T-cell (primary cell): ENCODE data around the gene MAP2K7. TPM values are rescaled to one million over a fixed set of nuclear protein-coding genes. Genes with fewer than 3 reads are reported as not detected.
"Not testable (repeated sequence)": the region's sequence is repeated elsewhere in the genome, so short reads cannot be mapped to it uniquely, and the experiment has no call there.

Experiments used
- ATAC-seq, 4 experiments: fragments of 200-7000 bp in 3 of 4; fragments of 150-1000 bp in 1 of 4; cut with Tn5 transposase; replicated peaks in 1 of 4; 1 replicate in 3 of 4; 2 replicates in 1 of 4; pipeline ENCODE4 v1.10.0; 2021; ENCODE audit warnings: moderate library complexity in 3 of 4, mild to moderate bottlenecking in 2 of 4, moderate number of reproducible peaks in 1 of 4
- CTCF ChIA-PET, 2 donors: fragments of 300-600 bp; sonication (Branson Sonifier 250); formaldehyde crosslinking; loops; one replicate each; lab custom pipeline; 2022; ENCODE audit warnings: antibody characterized with exemption in 2 of 2; lab: Charles Lee
- POLR2A ChIA-PET, 2 donors: fragments of 300-600 bp; sonication (Branson Sonifier 250); formaldehyde crosslinking; loops; one replicate each; lab custom pipeline; 2022; ENCODE audit warnings: antibody characterized with exemption in 2 of 2; lab: Charles Lee
- DNase-seq, 35 experiments: peaks; one replicate each; pipeline versions ENCODE4 v3.0.0 to v3.0.0-alpha.2; 2013 to 2023
- H3K27ac ChIP-seq: one replicate; pipeline ENCODE4 v1.5.1; 2013; ENCODE audit warnings: low read length
- H3K27me3 ChIP-seq, 2 experiments: replicated peaks in 1 of 2; 1 replicate in 1 of 2; 2 replicates in 1 of 2; pipeline versions ENCODE4 v1.6.1 to v1.7.0; 2013; ENCODE audit warnings: low read length in 1 of 2, mixed read lengths in 1 of 2; ENCODE audit not compliant: control insufficient read depth in 2 of 2, insufficient read depth in 2 of 2; ENCODE audit errors: extremely low read depth in 1 of 2
- H3K36me3 ChIP-seq, 2 donors: 1 replicate in 1 of 2; 2 replicates in 1 of 2; pipeline versions ENCODE4 v1.6.1 to v1.7.0; 2013; ENCODE audit warnings: low read length in 1 of 2; ENCODE audit not compliant: control insufficient read depth in 2 of 2, insufficient read depth in 1 of 2; ENCODE audit errors: extremely low read depth in 1 of 2
- H3K4me1 ChIP-seq, 2 experiments: 1 replicate in 1 of 2; 2 replicates in 1 of 2; pipeline versions ENCODE4 v1.6.1 to v1.7.0; 2013; ENCODE audit warnings: low read length in 2 of 2, mixed read lengths in 1 of 2; ENCODE audit not compliant: insufficient read depth in 2 of 2, control insufficient read depth in 1 of 2; ENCODE audit errors: extremely low read depth in 1 of 2
- H3K4me3 ChIP-seq, 2 donors: 1 replicate in 1 of 2; 2 replicates in 1 of 2; pipeline versions ENCODE4 v1.5.1 to v1.7.0; 2013; ENCODE audit warnings: mild to moderate bottlenecking in 2 of 2, low read length in 1 of 2, moderate library complexity in 1 of 2; ENCODE audit not compliant: control insufficient read depth in 1 of 2; ENCODE audit errors: extremely low read depth in 1 of 2
- H3K9me3 ChIP-seq: 2 replicates; pipeline ENCODE4 v1.7.0; 2013
- H3K27ac Mint-ChIP-seq, 2 donors: one replicate each; pipeline ENCODE4 v1.8.0; 2020 to 2021; ENCODE audit warnings: mild to moderate bottlenecking in 2 of 2, mixed read lengths in 2 of 2
- H3K27me3 Mint-ChIP-seq, 2 donors: one replicate each; pipeline ENCODE4 v1.8.0; 2021 to 2022; ENCODE audit warnings: mixed read lengths in 2 of 2
- H3K36me3 Mint-ChIP-seq: one replicate; pipeline ENCODE4 v1.8.0; 2021; ENCODE audit warnings: mixed read lengths
- H3K4me1 Mint-ChIP-seq, 3 donors: one replicate each; pipeline ENCODE4 v1.8.0; 2020 to 2022; ENCODE audit warnings: mixed read lengths in 3 of 3, mild to moderate bottlenecking in 1 of 3
- H3K4me3 Mint-ChIP-seq, 3 donors: one replicate each; pipeline ENCODE4 v1.8.0; 2020 to 2022; ENCODE audit warnings: mild to moderate bottlenecking in 3 of 3, mixed read lengths in 3 of 3, moderate library complexity in 3 of 3
- H3K9me3 Mint-ChIP-seq, 3 donors: one replicate each; pipeline ENCODE4 v1.8.0; 2020 to 2022; ENCODE audit warnings: mixed read lengths in 3 of 3
- WGBS: methylation state at CpG from one replicate; pipeline ENCODE4 v1.1.5; 2013; ENCODE audit warnings: missing lambda C conversion rate; ENCODE audit not compliant: insufficient coverage; 5-methylcytosine and 5-hydroxymethylcytosine counted together
- total RNA-seq, 35 experiments: library from RNA in 6 of 35; stranded (reverse) in 6 of 35; fragments of 120-200 nt in 1 of 35; gene quantifications; one replicate each; pipeline versions ENCODE4 v1.2.1 to v1.2.4 and lab custom pipeline; 2013 to 2026

The MAP2K7 gene
- total RNA-seq, 5 donors from 2014 or later (not counting 1 experiment from before 2014, with no cell fraction given): 68.1 to 93.1 (median 73.5) TPM

GRCh38 chr19:7916103-7916954 is 12.7 kb downstream of the MAP2K7 start:
- H3K4me1 Mint-ChIP-seq: peaks cover 23 to 35% (median 29%) of the 10 kb centered on the region in 3 donors
- no peak for ATAC-seq
- H3K27me3 Mint-ChIP-seq: peaks cover 10 to 38% of the 10 kb centered on the region in 2 donors
- H3K4me3 ChIP-seq: peak overlapping the region; percentile 31 to 55
- H3K36me3 Mint-ChIP-seq: peaks cover 14% of the 10 kb centered on the region
- H3K36me3 ChIP-seq: peaks cover 4 to 14% of the 10 kb centered on the region in 2 donors
- peak in 28 of 35 experiments; percentile 23 to 75 (median 46) for DNase-seq
- H3K27ac Mint-ChIP-seq: peak overlapping the region in 1 of 2 donors; percentile 11
- peaks cover 14 to 51% of the 10 kb centered on the region in 2 experiments for H3K4me1 ChIP-seq
- no peaks in the 10 kb centered on the region for H3K9me3 ChIP-seq
- CTCF ChIA-PET: no interaction called here
- POLR2A ChIA-PET: interaction anchor here in 1 of 2 donors (1.0 kb wide), 1 partner anchor 12 kb away, joined by 4 read pairs; the partner anchor contains the start of gene MAP2K7
- no peaks in the 10 kb centered on the region for H3K9me3 Mint-ChIP-seq
- H3K27me3 ChIP-seq: peaks cover 3 to 54% of the 10 kb centered on the region in 2 experiments
- under 1% methylated on average over 104 of the region's 104 CpGs for whole genome bisulfite sequencing
- peak overlapping the region; percentile 34 to 72 (median 51) for H3K4me3 Mint-ChIP-seq
- no peak overlapping the region for H3K27ac ChIP-seq

DNA sequence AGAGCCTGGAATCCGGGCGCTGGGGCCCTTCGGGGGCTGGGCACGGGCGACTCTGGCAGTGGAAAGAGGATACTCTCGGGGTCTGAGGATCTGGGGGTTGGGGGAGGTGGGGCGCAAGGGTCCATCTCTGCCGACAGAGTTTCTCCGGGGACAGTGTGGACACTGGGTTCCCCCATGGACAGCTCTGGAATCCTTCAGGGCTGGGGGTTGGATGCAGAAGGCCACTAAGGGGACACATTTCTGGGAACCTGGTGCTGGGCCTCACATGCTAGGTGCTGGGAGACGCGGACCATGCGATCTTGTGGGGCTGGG is 13.2 kb downstream of the MAP2K7 start:
- H3K4me1 ChIP-seq: peaks cover 17 to 57% of the 10 kb centered on the region in 2 experiments
- peaks cover 8 to 10% of the 10 kb centered on the region in 2 donors for H3K36me3 ChIP-seq
- DNase-seq (no peak), ATAC-seq (no peak)
- POLR2A ChIA-PET: no interaction called here
- Mint-ChIP-seq H3K27ac (no peak overlapping the region), H3K36me3 (peaks cover 10% of the 10 kb centered on the region), H3K27me3 (peaks cover 10 to 38% of the 10 kb centered on the region in 2 donors), H3K4me3 (peak overlapping the region; percentile 69 to 76 (median 72)), H3K4me1 (peaks cover 25 to 41% (median 34%) of the 10 kb centered on the region in 3 donors), H3K9me3 (no peaks in the 10 kb centered on the region)
- 6% methylated on average over 12 of the region's 12 CpGs for WGBS
- peak overlapping the region; percentile 27 to 55 for H3K4me3 ChIP-seq
- H3K27me3 ChIP-seq: peaks cover 3 to 54% of the 10 kb centered on the region in 2 experiments
- H3K9me3 ChIP-seq: no peaks in the 10 kb centered on the region
- H3K27ac ChIP-seq: no peak overlapping the region
- CTCF ChIA-PET: no interaction called here

DNA sequence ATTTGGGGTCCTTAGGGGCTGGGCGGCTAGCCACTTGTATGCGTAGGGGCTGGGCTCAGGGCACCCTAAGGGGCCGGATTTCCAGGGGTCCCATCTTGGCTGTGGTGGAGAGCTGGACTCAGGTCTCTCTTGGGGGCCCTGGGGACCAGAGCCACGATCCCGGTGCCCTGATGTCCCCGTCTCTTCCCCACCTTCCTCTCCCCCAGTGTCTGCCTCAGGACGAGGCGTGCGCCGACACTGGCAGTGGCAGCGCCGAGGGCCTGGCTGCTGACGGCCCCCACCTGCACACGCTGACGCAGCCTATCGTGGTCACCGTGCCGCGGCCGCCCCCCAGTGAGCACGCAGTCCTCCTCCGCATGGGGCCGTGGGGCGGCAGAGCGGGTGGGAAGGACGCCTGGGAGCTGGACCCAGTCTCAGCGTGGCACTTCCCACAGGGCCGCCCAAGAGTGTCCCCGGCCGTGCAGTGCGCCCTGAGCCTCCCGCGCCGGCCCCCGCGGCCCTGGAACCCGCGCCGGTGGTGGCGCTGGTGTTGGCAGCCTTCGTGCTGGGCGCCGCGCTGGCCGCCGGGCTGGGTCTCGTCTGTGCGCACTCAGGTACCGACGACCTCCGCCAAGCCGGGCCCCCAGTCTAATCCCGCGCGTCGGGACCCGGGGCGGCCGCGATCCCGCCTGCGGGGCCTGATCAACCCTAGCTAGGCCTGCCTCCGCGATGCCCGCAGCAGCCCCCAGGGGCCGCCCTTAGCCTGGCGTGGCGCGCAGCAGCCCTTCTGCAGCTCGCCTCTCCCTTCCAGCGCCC is 13.8 kb downstream of the MAP2K7 start:
- ChIA-PET CTCF (interaction anchor here in 1 of 2 donors (0.6 to 1.1 kb wide), 3 partner anchors 11 to 84 kb away, joined by 3 to 6 read pairs (median 3); partner anchors contain the start of gene MAP2K7), POLR2A (no interaction called here)
- Mint-ChIP-seq H3K9me3 (no peaks in the 10 kb centered on the region), H3K4me1 (peaks cover 29 to 46% (median 35%) of the 10 kb centered on the region in 3 donors), H3K27ac (no peak overlapping the region), H3K27me3 (peaks cover 10 to 38% of the 10 kb centered on the region in 2 donors), H3K4me3 (peak overlapping the region; percentile 69 to 76 (median 72)), H3K36me3 (peaks cover 7% of the 10 kb centered on the region)
- H3K9me3 ChIP-seq: no peaks in the 10 kb centered on the region
- ATAC-seq (peak; percentile 8 to 19 (median 15)), DNase-seq (peak in 27 of 35 experiments; percentile 25 to 75 (median 45))
- peaks cover 6 to 11% of the 10 kb centered on the region in 2 donors for H3K36me3 ChIP-seq
- H3K27ac ChIP-seq: no peak overlapping the region
- peaks cover 17 to 62% of the 10 kb centered on the region in 2 experiments for H3K4me1 ChIP-seq
- H3K4me3 ChIP-seq: peak overlapping the region; percentile 27 to 55
- peaks cover 3 to 54% of the 10 kb centered on the region in 2 experiments for H3K27me3 ChIP-seq
- WGBS: 1% methylated on average over 69 of the region's 71 CpGs

DNA sequence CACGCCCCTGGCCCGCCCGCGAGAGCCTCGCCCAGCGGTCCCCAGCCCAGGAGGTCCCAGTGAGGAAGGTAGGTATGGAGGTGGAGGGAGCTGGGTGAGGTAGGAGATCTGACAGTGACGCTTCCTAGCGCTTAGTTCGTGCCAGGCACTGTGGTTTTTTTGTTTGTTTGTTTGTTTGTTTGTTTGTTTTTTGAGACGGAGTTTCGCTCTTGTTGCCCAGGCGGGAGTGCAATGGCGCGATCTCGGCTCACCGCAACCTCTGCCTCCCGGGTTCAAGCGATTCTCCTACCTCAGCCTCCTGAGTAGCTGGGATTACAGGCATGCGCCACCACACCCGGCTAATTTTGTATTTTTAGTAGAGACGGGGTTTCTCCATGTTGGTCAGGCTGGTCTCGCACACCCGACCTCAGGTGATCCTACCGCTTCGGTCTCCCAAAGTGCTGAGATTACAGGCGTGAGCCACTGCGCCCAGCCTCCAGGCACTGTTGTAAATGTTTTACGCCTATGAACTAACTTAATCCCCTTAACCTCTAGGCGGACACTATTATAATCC is 14.5 kb downstream of the MAP2K7 start:
- Histone ChIP-seq H3K4me3 (peak overlapping the region in 1 of 2 donors; percentile 55), H3K4me1 (peaks cover 17 to 64% of the 10 kb centered on the region in 2 experiments), H3K27me3 (peaks cover 3 to 54% of the 10 kb centered on the region in 2 experiments), H3K36me3 (peaks cover 6 to 13% of the 10 kb centered on the region in 2 donors)
- Mint-ChIP-seq H3K27me3 (peaks cover 10 to 37% of the 10 kb centered on the region in 2 donors), H3K27ac (peak overlapping the region in 1 of 2 donors; percentile 28), H3K4me3 (peak overlapping the region in 2 of 3 donors; percentile 9 to 72), H3K4me1 (peaks cover 29 to 47% (median 35%) of the 10 kb centered on the region in 3 donors)
- not testable (repeated sequence) for H3K9me3 Mint-ChIP-seq, H3K27ac ChIP-seq, H3K36me3 Mint-ChIP-seq, ATAC-seq, H3K9me3 ChIP-seq, DNase-seq
- POLR2A ChIA-PET: interaction anchor here in 1 of 2 donors (0.7 kb wide), 1 partner anchor 453 kb away, joined by 3 read pairs; no protein-coding TSS in a partner anchor
- WGBS: 20% methylated on average over 10 of the region's 29 CpGs
- CTCF ChIA-PET: interaction anchor here in 1 of 2 donors (0.6 to 1.1 kb wide), 3 partner anchors 10 to 84 kb away, joined by 3 to 6 read pairs (median 3); partner anchors contain the start of gene MAP2K7

- Histone ChIP-seq H3K27ac (no peak overlapping the region), H3K36me3 (peaks cover 6 to 13% of the 10 kb centered on the region in 2 donors), H3K9me3 (no peaks in the 10 kb centered on the region), H3K4me3 (no peak overlapping the region), H3K4me1 (peaks cover 17 to 64% of the 10 kb centered on the region in 2 experiments), H3K27me3 (peaks cover 3 to 54% of the 10 kb centered on the region in 2 experiments)
- CTCF ChIA-PET: interaction anchor here in 1 of 2 donors (0.6 to 3.6 kb wide), 5 partner anchors 10 to 83 kb away, joined by 3 to 33 read pairs (median 28); partner anchors contain the start of genes MAP2K7 and TIMM44
- Mint-ChIP-seq H3K4me3 (peak overlapping the region; percentile 86 to 94 (median 88)), H3K4me1 (peaks cover 29 to 50% (median 35%) of the 10 kb centered on the region in 3 donors), H3K27me3 (peaks cover 10 to 37% of the 10 kb centered on the region in 2 donors), H3K36me3 (no peaks in the 10 kb centered on the region), H3K27ac (no peak overlapping the region), H3K9me3 (no peaks in the 10 kb centered on the region)
- DNase-seq (no peak), ATAC-seq (no peak)
- POLR2A ChIA-PET: interaction anchor here in 1 of 2 donors (0.7 to 1.5 kb wide), 2 partner anchors 289 to 453 kb away, joined by 3 to 4 read pairs; partner anchors contain the start of genes PET100 and XAB2
- 55% methylated on average over 27 of the region's 42 CpGs for WGBS
Observed at GRCh38 chr19:7918615-7919421, 15.1 kb downstream of the MAP2K7 start.
